Endometrial microvascular endothelial cells (primary cell): ENCODE results near the gene KDM1A. TPM values are rescaled to one million over a fixed set of nuclear protein-coding genes. Genes with fewer than 3 reads are reported as not detected.

ENCODE experiments used
- in situ Hi-C: cut with HindIII; loops from 2 replicates; pipeline ENCODE4 v1.10.0; 2017; ENCODE audit warnings: low sequenced_read_pairs, low pct_unique_long_range_greater_than_20kb; ENCODE audit errors: inconsistent ontology term
- total RNA-seq: library from RNA; depleted of rRNA; stranded (reverse); fragments of >200 nt; gene quantifications from one replicate; pipeline ENCODE4 v1.2.3, GENCODE V29; 2015; ENCODE audit errors: inconsistent ontology term

The KDM1A gene
- total RNA-seq, 1 donor from 2014 or later, result 114 TPM

GRCh38 chr1:23051290-23051909 is 32.1 kb downstream of the KDM1A start:
- in situ Hi-C loops, result no loop called here

DNA sequence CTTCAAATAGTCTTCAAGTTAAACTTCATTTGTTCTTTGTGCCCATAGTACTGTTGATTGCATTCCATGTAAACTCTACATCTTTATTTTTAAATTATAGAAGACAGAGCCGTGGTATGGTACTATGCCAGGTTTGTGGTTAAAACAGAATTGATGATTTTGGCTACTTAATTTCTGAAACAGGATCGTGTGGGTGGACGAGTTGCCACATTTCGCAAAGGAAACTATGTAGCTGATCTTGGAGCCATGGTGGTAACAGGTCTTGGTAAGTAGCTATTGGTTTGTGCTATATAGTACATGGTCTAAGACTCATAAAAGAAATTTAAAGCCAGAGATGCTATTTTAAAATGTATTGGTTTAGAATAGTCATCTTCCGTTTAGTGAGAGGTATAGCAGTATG is 38.0 kb downstream of the KDM1A start:
- in situ Hi-C loops, result no loop called here

- in situ Hi-C loops, result no loop called here
Measured at GRCh38 chr1:23062271-23062670, 43.0 kb downstream of the KDM1A start.

DNA sequence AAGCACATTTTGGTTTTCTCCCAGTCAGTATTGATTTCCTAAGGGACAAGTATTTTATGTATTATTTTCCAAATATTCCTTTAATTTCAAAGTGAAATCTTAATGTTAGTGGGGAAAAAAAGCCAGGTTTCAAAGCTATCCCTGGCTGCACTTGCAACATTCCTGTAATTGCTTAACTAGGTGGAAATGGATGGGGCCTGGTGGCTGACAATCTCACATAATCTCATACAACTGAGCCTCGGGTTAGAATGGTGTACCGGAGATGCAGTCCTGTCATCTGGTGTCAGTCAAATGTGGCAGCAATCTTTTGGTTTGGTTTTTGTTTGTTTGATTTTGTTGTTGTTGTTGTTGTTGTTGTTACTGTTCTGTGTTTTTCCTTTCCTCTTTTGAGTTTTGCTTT is 46.1 kb downstream of the KDM1A start:
- in situ Hi-C loops, result no loop called here

DNA sequence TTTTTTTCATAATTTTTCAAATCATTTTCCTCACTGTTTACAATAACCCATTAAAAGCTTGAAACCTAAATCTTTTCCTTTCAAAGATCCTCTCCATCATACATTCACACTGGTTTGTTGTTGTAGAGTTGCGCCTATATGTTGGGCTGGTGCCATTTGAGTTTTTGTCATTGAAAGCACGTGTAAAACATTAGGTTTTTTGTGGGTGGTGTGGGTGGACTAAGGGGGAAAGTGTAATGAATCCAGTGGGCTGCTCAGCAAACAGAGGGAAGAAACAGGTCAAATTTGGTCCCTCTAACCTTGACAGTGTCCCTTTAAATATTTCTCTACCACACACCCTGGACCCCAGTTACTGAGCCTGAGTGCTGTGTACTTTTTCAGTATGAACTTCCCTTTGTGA is 46.8 kb downstream of the KDM1A start:
- in situ Hi-C loops, result no loop called here

DNA sequence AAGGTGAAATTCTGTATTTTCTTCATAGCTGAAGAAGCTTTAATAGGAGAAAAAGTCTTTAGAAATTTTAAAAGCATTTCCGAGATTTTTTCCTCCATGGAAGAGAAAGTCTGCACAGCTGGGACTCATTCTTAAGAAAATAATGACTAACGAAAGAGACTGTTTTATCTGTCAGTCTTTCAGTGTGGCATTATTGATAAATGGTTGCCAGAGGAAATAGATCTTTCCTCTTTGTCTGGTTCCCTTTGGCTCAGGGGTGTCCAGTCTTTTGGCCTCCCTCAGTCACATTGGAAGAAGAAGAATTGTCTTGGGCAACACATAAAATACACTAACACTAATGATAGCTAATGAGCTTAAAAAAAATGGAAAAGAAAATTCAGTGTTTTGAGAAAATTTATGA is 49.9 kb downstream of the KDM1A start:
- in situ Hi-C loops, result no loop called here

DNA sequence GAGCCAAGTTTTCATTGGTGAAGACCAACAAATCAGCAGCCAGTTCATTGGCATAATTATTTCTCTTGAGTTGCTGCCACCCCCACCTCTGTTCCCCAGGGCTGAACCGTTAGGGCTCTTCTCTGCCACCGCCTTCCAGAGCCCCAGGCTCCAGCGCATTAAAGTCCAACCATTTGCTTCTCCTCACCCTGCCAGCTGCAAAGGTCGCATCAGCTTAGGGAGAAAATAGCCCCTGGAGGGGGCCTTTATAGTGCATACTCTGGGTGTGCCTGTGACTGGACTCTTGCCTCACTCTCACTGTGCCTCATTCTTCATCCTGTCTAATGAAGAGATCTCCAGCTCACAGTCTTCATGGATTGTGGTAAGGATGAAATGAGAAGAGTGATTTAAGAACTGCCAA is 50.4 kb downstream of the KDM1A start:
- in situ Hi-C loops, result no loop called here

DNA sequence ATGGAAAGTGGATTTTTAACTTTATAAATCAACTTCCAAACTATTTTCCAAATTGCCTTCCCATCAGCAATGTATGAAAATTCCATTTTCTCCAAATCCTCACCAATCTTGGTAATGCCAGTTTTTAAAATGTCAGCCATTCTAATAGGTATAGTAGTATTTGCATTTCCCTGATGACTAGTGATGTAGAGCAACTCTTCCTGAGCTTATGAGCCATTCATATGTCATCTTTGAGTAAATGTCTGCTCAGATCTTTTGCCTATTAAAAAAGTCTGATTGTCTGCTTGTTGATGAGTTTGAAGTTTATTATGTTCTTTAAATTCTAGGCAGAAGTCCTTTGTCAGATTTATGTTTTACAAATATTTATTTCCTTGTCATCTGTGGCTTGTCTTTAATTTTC is 54.7 kb downstream of the KDM1A start:
- in situ Hi-C loops, result no loop called here

DNA sequence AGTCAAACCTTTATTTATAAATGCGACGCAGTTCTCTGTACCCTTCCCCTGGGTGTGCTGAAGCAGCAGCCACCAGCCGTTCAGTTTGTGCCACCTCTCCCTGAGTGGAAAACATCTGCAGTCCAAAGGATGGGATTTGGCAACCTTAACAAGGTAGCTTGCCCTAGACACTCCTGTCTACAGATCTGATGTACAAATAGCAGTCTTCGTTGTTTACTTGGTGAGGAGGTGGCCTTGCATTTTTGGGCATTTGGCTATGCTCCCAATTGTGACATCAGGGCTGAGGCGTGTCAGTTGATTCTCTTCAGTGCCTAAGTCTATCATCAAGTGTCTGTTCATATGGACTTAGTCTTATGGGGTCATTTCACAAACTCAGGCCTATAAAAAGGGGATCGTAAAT is 59.8 kb downstream of the KDM1A start:
- in situ Hi-C loops, result loop anchor here (25.0 kb wide), 1 partner anchor 108 kb away; no protein-coding TSS in a partner anchor

DNA sequence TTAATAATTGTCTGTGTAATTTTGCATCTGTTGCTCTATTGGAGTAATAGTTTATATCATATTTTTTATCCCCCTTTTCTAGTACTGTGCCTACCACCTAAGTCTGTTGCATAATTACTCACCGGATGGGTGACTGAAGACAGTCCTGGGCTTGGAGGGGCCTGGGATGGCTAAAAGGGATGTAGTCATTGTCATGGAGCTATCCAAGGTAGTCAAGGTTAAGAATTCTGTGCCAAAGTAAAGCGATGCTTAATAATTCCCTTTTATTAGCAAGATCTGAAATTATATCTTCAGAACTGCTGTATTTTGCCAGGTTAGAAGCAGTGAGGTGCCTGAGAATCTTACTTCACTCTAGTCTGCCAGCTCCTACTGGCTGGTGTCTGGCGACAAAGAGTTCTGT is 61.6 kb downstream of the KDM1A start:
- in situ Hi-C loops, result loop anchor here (25.0 kb wide), 1 partner anchor 106 kb away; no protein-coding TSS in a partner anchor

DNA sequence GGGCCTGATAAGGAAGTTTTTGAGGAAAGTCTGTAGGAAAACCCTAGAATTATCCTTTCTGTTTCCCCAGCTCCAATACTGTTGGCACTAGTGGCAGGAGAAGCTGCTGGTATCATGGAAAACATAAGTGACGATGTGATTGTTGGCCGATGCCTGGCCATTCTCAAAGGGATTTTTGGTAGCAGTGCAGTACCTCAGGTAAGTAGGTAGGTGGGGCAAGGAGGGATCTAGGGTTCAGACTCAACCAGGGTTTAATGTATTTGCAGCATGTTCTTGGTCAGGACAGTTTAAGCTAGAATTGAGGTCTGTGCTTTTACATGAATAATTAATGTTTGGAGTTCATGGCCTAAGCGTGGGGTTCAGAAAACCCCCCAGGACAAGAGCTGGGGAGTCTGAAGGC is 62.1 kb downstream of the KDM1A start:
- in situ Hi-C loops, result loop anchor here (25.0 kb wide), 1 partner anchor 106 kb away; no protein-coding TSS in a partner anchor

DNA sequence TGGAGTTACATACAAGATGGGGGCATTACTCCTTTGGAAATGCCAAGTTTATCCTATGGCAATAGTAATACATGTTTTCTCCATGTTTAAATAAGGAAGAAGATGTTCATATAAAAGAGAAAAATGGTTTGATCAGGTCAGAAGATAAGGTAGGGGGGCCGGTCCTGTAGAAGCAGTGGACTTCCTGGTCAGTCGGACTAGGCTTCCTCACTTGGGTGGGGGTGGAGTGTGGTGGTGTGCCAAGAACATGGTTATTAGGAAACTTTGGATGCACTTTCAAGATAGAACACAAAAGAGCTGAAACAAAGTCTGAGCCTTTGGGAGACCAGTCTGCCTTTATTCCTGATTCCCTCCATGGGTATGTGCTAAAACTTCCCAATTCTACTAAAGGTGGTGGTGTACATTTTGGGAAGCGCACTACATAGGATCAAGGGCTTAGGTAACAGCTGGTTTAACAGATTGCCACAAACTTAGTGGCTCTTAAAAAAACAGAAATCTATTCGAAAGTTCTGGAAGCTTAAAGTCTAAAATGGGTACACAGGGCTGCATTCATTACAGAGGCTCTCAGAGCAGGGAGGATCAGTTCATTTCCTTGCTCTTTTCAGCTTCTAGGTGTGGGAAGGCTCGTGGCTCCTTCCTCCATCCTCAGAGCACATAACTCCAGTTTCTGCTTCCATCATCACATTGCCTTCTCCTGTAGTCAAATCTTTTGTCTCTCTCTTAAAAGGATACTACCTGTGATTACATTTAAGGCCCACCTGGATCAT is 64.6 kb downstream of the KDM1A start:
- in situ Hi-C loops, result loop anchor here (25.0 kb wide), 1 partner anchor 103 kb away; no protein-coding TSS in a partner anchor

DNA sequence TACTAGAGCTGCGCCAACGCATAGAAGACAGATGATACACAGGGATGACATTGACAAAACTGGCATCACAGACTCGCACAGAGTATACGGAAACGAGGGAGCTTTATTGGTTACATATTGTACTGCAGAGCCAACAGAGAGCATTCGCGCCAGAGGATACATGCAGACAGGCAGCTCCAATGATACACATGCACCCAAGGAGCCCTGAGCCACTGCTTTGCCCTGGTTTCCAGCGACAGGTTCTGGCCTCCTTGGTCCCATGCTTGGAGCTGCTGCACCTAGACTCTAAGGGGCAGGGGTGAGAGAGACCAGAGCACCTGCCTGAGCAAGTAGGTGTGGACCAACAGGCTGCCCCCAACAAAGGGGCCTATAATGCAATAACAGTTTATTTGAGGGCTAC is 65.6 kb downstream of the KDM1A start:
- in situ Hi-C loops, result loop anchor here (25.0 kb wide), 1 partner anchor 102 kb away; no protein-coding TSS in a partner anchor

DNA sequence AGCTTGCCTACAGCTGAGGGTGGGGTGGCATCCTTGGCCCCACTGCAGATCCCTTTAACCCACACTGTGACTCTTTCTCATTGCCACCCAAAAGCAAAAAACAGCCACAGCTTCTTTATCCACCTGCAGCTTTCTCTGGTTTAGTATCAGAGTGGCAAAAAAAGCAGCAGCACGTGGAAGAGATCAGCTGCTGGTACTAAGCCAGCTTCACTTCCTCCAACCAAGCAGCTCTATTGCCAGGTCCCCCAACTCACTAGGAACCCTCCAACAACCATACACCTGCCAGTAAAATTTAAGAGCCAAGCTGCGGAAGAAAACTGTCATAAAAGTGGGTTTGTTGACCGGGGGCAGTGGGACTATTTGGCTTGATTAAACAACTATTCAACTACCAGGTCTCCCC is 66.4 kb downstream of the KDM1A start:
- in situ Hi-C loops, result loop anchor here (25.0 kb wide), 1 partner anchor 102 kb away; no protein-coding TSS in a partner anchor

GRCh38 chr1:23088027-23088426 is 68.8 kb downstream of the KDM1A start:
- in situ Hi-C loops, result loop anchor here (25.0 kb wide), 1 partner anchor 99 kb away; no protein-coding TSS in a partner anchor

- in situ Hi-C loops, result loop anchor here (25.0 kb wide), 1 partner anchor 97 kb away; no protein-coding TSS in a partner anchor
Measured at GRCh38 chr1:23090056-23090455, 70.8 kb downstream of the KDM1A start.

DNA sequence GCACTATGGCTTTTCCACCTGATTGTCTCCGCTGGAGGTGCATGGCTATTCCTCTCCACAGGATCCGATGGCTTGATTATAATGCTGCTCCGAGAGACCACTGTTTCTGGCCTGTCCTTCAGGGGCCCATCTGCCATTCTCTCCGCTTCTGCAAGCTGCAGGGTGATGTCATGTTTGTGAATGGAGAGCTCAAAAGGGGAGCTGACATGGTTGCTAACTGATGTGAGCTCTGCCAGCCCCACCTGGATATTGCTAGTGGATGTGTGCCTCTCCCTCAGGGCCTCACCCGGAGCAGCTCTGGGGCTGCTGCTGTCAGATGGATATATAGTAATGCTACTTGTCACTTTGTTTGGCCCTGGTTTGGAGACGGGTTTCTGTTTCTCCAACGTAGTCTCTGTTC is 72.3 kb downstream of the KDM1A start:
- in situ Hi-C loops, result loop anchor here (25.0 kb wide), 1 partner anchor 96 kb away; no protein-coding TSS in a partner anchor

- in situ Hi-C loops, result loop anchor here (25.0 kb wide), 1 partner anchor 95 kb away; no protein-coding TSS in a partner anchor
Measured at GRCh38 chr1:23092447-23092846, 73.2 kb downstream of the KDM1A start.

DNA sequence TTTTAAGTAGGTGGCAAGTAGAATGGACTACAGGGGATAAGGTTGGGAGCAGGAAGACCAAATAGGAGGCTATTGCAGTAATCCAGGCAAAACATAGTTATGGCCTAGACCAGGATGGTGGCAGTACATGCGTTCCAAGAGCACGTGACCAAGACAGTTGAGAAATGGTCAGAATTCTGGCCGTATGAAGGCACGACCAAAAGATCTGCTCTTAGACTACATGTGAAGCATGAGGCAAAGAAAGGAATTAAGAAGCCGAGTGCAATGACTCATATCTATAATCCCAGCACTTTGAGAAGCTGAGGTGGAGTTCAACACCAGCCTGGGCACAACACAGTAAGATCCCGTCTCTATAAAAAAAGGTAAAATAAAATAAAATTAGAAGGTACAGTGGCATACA is 78.0 kb downstream of the KDM1A start:
- in situ Hi-C loops, result loop anchor here (25.0 kb wide), 1 partner anchor 90 kb away; no protein-coding TSS in a partner anchor
